ENCODE results near the gene GALNT2.

Gene GALNT2

GRCh38 chr1:230175839-230176238 is 108.8 kb downstream of the GALNT2 start:
- ATAC-seq (ENCODE audit: insufficient read depth, low read depth) (no peak), DNase-seq (no peak)
- Histone ChIP-seq H3K9ac (ENCODE audit: low read depth, low read length) (no peak overlapping the region), H3K27me3 (ENCODE audit: insufficient read depth, low read length, poor library complexity) (no peaks in the 10 kb centered on the region), H3K79me2 (ENCODE audit: insufficient read depth, low read length) (peaks cover 100% of the 10 kb centered on the region), H3K36me3 (ENCODE audit: insufficient read depth, low read length) (peaks cover 76% of the 10 kb centered on the region), H3K9me3 (ENCODE audit: insufficient read depth, low read length, severe bottlenecking) (no peaks in the 10 kb centered on the region), H3K4me3 (ENCODE audit: low read depth in 1 of 2, low read length in 2 of 2) (no peak overlapping the region), H3K4me1 (ENCODE audit: insufficient read depth, low read length) (0 out of 2 replicates have a peak, but pooled peaks cover 5% of the 10 kb centered on the region), H2AFZ (ENCODE audit: low read depth, low read length) (no peak overlapping the region), H3K27ac (ENCODE audit: low read length) (no peak overlapping the region), H4K20me1 (ENCODE audit: insufficient read depth, low read length) (peaks cover 90% of the 10 kb centered on the region), H3K4me2 (ENCODE audit: insufficient read depth, low read length) (no peak overlapping the region)
- TF ChIP-seq EZH2 (IDR thresholded peaks at IDR 0.05; ENCODE audit: borderline replicate concordance, low read depth, low read length, severe bottlenecking) = no peak
- TF ChIP-seq CTCF (IDR thresholded peaks at IDR 0.05; ENCODE audit: borderline replicate concordance, extremely low read depth, low read length, poor library complexity, severe bottlenecking) = no peak

- H3K36me3 ChIP-seq (ENCODE audit: insufficient read depth, low read length) = peaks cover 80% of the 10 kb centered on the region
- no peak overlapping the region for H3K4me2 ChIP-seq (ENCODE audit: insufficient read depth, low read length)
- no peak for ATAC-seq (ENCODE audit: insufficient read depth, low read depth)
- no peaks in the 10 kb centered on the region for H3K27me3 ChIP-seq (ENCODE audit: insufficient read depth, low read length, poor library complexity)
- no peak overlapping the region for H3K27ac ChIP-seq (ENCODE audit: low read length)
- no peak for DNase-seq
- H3K9ac ChIP-seq (ENCODE audit: low read depth, low read length) = no peak overlapping the region
- no peak overlapping the region for H2AFZ ChIP-seq (ENCODE audit: low read depth, low read length)
- no peak for TF ChIP-seq EZH2 (IDR thresholded peaks at IDR 0.05; ENCODE audit: borderline replicate concordance, low read depth, low read length, severe bottlenecking)
- TF ChIP-seq CTCF (IDR thresholded peaks at IDR 0.05; ENCODE audit: borderline replicate concordance, extremely low read depth, low read length, poor library complexity, severe bottlenecking) = no peak
- no peaks in the 10 kb centered on the region for H3K9me3 ChIP-seq (ENCODE audit: insufficient read depth, low read length, severe bottlenecking)
- peaks cover 85% of the 10 kb centered on the region for H4K20me1 ChIP-seq (ENCODE audit: insufficient read depth, low read length)
- peaks cover 100% of the 10 kb centered on the region for H3K79me2 ChIP-seq (ENCODE audit: insufficient read depth, low read length)
- H3K4me1 ChIP-seq (ENCODE audit: insufficient read depth, low read length) = 0 out of 2 replicates have a peak, but pooled peaks cover 5% of the 10 kb centered on the region
- no peak overlapping the region for H3K4me3 ChIP-seq (ENCODE audit: low read depth in 1 of 2, low read length in 2 of 2)
These were observed 109.3 kb downstream of the GALNT2 start for GRCh38 chr1:230176326-230176725.

- no peak overlapping the region for H3K9ac ChIP-seq (ENCODE audit: low read depth, low read length)
- peaks cover 100% of the 10 kb centered on the region for H3K79me2 ChIP-seq (ENCODE audit: insufficient read depth, low read length)
- ATAC-seq (ENCODE audit: insufficient read depth, low read depth) (no peak; the same call in 2 of the 3 replicates), DNase-seq (no peak)
- no peak overlapping the region for H3K27ac ChIP-seq (ENCODE audit: low read length)
- no peak for TF ChIP-seq EZH2 (IDR thresholded peaks at IDR 0.05; ENCODE audit: borderline replicate concordance, low read depth, low read length, severe bottlenecking)
- no peak for TF ChIP-seq CTCF (IDR thresholded peaks at IDR 0.05; ENCODE audit: borderline replicate concordance, extremely low read depth, low read length, poor library complexity, severe bottlenecking)
- H3K36me3 ChIP-seq (ENCODE audit: insufficient read depth, low read length) = peaks cover 84% of the 10 kb centered on the region
- H3K4me2 ChIP-seq (ENCODE audit: insufficient read depth, low read length) = no peak overlapping the region
- H3K27me3 ChIP-seq (ENCODE audit: insufficient read depth, low read length, poor library complexity) = no peaks in the 10 kb centered on the region
- no peak overlapping the region for H2AFZ ChIP-seq (ENCODE audit: low read depth, low read length)
- no peaks in the 10 kb centered on the region for H3K9me3 ChIP-seq (ENCODE audit: insufficient read depth, low read length, severe bottlenecking)
- H3K4me3 ChIP-seq (ENCODE audit: low read depth in 1 of 2, low read length in 2 of 2) = no peak overlapping the region
- H3K4me1 ChIP-seq (ENCODE audit: insufficient read depth, low read length) = 0 out of 2 replicates have a peak, but pooled peaks cover 5% of the 10 kb centered on the region
- H4K20me1 ChIP-seq (ENCODE audit: insufficient read depth, low read length) = peaks cover 79% of the 10 kb centered on the region
These were observed 109.9 kb downstream of the GALNT2 start for GRCh38 chr1:230176871-230177411.

All from DND-41 (cell line).